ENCODE measurements around the gene MRPS18A.
A peak's percentile ranks its signal among the peaks of the same experiment; 100 is the strongest.

The MRPS18A gene

DNA sequence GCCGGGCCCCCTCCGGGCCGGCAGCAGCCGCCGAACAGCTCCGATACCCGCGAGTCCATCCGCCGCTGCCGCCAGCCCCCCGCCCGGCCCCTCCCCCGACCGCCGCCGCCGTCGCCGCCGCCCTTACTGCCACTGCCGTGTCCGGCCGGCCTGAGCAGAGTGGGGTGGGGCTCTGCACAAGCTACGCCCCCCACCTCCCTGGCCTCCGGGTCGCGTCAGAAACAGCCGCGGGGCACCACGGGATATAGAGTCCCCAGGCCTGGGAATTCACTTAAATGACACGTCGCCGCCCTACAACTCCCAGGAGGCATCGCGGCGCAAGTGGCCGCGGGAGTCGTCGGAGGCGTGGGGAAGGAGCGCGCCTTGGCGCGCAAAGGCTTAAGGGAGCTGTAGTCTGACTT, 58.5 kb downstream of the MRPS18A start, which contains the start of gene GTPBP2:
TSS of gene GTPBP2 (minus strand) at position 161 of the 401 bp plus-strand sequence. CDS start at position 59, 102 bp downstream.
- CTCF ChIA-PET: interaction anchor here (0.6 to 0.8 kb wide), 3 partner anchors 20 to 423 kb away, joined by 3 to 4 read pairs (median 3); no protein-coding TSS in a partner anchor
- TF ChIP-seq ELF4 (IDR thresholded peaks at IDR 0.05): peak; percentile 30; the same call in 1 of the 2 replicates
- TF ChIP-seq, protein P1, sequence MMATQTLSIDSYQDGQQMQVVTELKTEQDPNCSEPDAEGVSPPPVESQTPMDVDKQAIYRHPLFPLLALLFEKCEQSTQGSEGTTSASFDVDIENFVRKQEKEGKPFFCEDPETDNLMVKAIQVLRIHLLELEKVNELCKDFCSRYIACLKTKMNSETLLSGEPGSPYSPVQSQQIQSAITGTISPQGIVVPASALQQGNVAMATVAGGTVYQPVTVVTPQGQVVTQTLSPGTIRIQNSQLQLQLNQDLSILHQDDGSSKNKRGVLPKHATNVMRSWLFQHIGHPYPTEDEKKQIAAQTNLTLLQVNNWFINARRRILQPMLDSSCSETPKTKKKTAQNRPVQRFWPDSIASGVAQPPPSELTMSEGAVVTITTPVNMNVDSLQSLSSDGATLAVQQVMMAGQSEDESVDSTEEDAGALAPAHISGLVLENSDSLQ (IDR thresholded peaks at IDR 0.05): peak; percentile 61; the same call in 1 of the 2 replicates
- TF ChIP-seq ZNF384 (IDR thresholded peaks at IDR 0.05): no peak
- no peak for TF ChIP-seq TARDBP (IDR thresholded peaks at IDR 0.05)
- TF ChIP-seq LEF1 (IDR thresholded peaks at IDR 0.05; ENCODE audit: borderline replicate concordance): no peak
- DNase-seq (ENCODE audit: extremely low spot score): peak; percentile 95
- POLR2A ChIA-PET: interaction anchor here (0.8 to 2.3 kb wide), 34 partner anchors 9 to 861 kb away, joined by 3 to 32 read pairs (median 4); partner anchors contain the start of genes HSP90AB1, POLH, RSPH9 and VEGFA

DNA sequence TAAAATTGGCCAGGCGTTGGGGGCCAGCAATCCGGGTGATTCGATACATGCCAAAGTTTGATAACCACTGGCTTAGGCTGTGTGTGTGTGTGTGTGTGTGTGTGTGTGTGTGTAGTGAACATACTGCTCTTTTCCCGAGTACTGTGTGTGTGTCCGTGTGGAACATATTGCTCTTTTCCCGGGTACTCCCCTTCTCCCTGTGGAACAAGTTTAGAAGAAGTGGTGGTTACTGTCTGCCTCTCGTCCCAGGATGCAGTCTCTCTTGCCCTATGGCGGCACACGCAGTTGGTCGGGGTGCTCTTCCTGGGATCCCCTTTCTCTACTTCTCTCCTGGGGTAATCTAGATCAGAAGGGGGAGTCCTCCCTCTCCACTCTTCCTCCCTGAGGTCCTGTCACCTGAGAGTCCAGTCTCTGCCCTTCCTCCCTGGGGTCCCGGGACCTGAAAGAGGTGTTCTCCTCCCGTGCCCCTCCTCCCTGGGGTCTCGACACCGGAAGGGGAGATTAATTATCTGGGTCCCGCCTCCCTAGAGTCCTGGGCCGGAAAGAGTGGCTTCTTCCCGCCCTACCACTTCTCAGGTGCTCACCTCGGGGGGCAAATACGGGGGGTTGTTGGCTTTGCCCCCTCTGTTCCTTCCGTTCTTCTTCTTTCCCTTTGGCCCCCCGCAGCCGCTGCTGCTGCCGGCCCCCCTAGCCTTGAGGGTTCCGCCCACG, 59.0 kb downstream of the MRPS18A start:
- peak; percentile 51 for DNase-seq (ENCODE audit: extremely low spot score)
- ChIA-PET CTCF (no interaction called here), POLR2A (interaction anchor here (0.8 to 2.3 kb wide), 25 partner anchors 8 to 618 kb away, joined by 3 to 32 read pairs (median 6); partner anchors contain the start of genes HSP90AB1, POLH, RSPH9 and VEGFA)
- TF ChIP-seq ARNT (IDR thresholded peaks at IDR 0.05): no peak
- no peak for TF ChIP-seq HDGF (IDR thresholded peaks at IDR 0.05; ENCODE audit: borderline replicate concordance)
- no peak for TF ChIP-seq SUZ12 (IDR thresholded peaks at IDR 0.05)
- no peak for TF ChIP-seq FOXM1 (IDR thresholded peaks at IDR 0.05; ENCODE audit: borderline replicate concordance)
- no peak for TF ChIP-seq BHLHE40 (IDR thresholded peaks at IDR 0.05; ENCODE audit: borderline replicate concordance)
- TF ChIP-seq FOXK2 (IDR thresholded peaks at IDR 0.05): no peak
- no peak for TF ChIP-seq ZNF384 (IDR thresholded peaks at IDR 0.05)
- no peak for TF ChIP-seq FOXA1 (IDR thresholded peaks at IDR 0.05)
- no peak for TF ChIP-seq ELF4 (IDR thresholded peaks at IDR 0.05)
- TF ChIP-seq, protein P1 (IDR thresholded peaks at IDR 0.05): no peak; the same call in 1 of the 2 replicates

DNA sequence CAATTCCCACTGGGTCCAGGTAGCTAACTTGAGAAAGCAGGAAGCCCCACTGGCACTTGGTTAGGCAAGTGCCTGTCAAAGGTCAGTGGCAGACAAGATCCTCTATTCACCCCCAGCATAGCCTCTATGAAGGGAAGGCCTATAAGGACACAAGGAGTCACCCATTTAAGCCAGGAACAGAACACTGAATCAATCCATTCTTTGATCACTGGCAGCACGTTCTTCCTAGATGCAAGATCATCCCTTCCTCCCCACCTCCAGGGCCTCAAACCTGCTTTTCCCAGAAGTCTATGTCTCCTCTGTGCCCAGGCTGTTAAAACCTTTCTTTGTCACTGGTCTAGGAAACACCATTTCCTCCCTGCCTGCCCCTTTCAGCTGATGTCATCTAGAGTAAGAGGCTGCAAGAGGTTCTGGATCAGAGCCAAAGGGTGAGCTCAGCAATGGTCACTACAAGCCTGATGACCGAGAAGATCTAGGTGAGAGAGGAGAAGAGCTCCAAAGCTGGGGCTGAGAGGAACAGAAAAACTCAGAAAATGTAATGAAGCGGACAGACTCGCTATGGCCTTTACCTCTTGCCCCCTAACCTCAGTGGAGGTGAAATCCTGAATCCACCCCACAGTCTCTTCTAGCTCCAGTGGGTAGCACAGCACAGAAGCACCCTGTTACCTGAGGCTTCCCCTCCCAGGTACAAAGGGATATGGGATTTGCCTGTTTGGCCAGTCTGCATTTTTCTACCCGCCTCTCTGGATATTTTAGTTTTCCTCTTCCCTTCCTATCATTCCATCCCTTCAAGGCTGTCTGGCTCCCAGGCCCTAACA, 60.4 kb downstream of the MRPS18A start:
- peak; percentile 36 for DNase-seq (ENCODE audit: extremely low spot score)
- ChIA-PET CTCF (interaction anchor here (0.7 kb wide), 1 partner anchor 19 kb away, joined by 3 read pairs; no protein-coding TSS in a partner anchor), POLR2A (interaction anchor here (0.7 to 1.9 kb wide), 6 partner anchors 8 to 51 kb away, joined by 3 to 10 read pairs (median 4); partner anchors contain the start of genes MAD2L1BP, POLH and XPO5)
- TF ChIP-seq LEF1 (IDR thresholded peaks at IDR 0.05; ENCODE audit: borderline replicate concordance): no peak
- TF ChIP-seq, protein P1 (IDR thresholded peaks at IDR 0.05): no peak
- TF ChIP-seq BHLHE40 (IDR thresholded peaks at IDR 0.05; ENCODE audit: borderline replicate concordance): no peak
- TF ChIP-seq FOXA1 (IDR thresholded peaks at IDR 0.05): no peak
- no peak for TF ChIP-seq ARNT (IDR thresholded peaks at IDR 0.05)
- no peak for TF ChIP-seq SP1 (IDR thresholded peaks at IDR 0.05)
- TF ChIP-seq ELF4 (IDR thresholded peaks at IDR 0.05): no peak
- no peak for TF ChIP-seq FOXM1 (IDR thresholded peaks at IDR 0.05; ENCODE audit: borderline replicate concordance)
- TF ChIP-seq FOXK2 (IDR thresholded peaks at IDR 0.05): no peak
- TF ChIP-seq TARDBP (IDR thresholded peaks at IDR 0.05): no peak
- TF ChIP-seq SUZ12 (IDR thresholded peaks at IDR 0.05): no peak
- no peak for TF ChIP-seq NFRKB (IDR thresholded peaks at IDR 0.05)
- no peak for TF ChIP-seq HDGF (IDR thresholded peaks at IDR 0.05; ENCODE audit: borderline replicate concordance)
- no peak for TF ChIP-seq CTBP1 (IDR thresholded peaks at IDR 0.05; ENCODE audit: borderline replicate concordance)
- TF ChIP-seq ZNF384 (IDR thresholded peaks at IDR 0.05): no peak

DNA sequence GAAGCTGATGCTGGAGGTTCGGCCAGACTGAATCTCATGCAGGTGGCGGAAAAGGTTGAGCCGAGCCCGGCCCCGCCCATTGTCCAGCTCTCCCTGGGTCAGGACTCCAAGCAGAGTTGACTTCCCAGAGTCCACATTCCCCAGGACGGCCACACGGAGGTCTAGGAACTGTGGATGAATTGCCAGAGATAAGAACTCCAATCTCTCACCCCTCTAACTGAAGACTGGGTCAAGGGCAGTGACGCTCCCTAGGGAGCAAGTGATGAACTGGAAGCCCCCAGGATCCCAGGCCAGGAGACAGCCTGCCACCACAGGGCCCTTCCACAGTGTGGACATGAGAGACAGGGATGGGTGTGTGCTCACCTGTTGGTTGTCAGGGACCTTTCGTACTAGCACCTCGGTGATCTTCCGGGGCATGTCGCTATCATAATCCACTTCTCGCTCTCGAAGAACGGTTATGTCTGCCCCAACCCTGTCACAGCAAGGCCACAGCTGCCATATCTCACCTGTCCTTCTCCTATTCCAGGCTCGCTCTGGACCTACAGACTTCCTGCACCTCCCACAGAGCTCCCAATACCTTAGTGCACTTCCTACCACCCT, 62.1 kb downstream of the MRPS18A start:
- CTCF ChIA-PET: no interaction called here
- POLR2A ChIA-PET: interaction anchor here (1.2 to 1.4 kb wide), 3 partner anchors 9 to 12 kb away, joined by 3 to 6 read pairs (median 3); partner anchors contain the start of gene MAD2L1BP
- no peak for DNase-seq (ENCODE audit: extremely low spot score)
- TF ChIP-seq FOXK2 (IDR thresholded peaks at IDR 0.05) (no peak), L3MBTL2 (conservative IDR thresholded peaks at IDR 0.05) (no peak), BHLHE40 (IDR thresholded peaks at IDR 0.05; ENCODE audit: borderline replicate concordance) (no peak), ARNT (IDR thresholded peaks at IDR 0.05) (no peak), HDGF (IDR thresholded peaks at IDR 0.05; ENCODE audit: borderline replicate concordance) (no peak), SP1 (IDR thresholded peaks at IDR 0.05) (no peak), FOXM1 (IDR thresholded peaks at IDR 0.05; ENCODE audit: borderline replicate concordance) (no peak), SUZ12 (IDR thresholded peaks at IDR 0.05) (no peak), ELF4 (IDR thresholded peaks at IDR 0.05) (no peak)
- TF ChIP-seq, protein P1 (IDR thresholded peaks at IDR 0.05): no peak

Measured in HEK293T (cell line).